GM21737 (cell line): ENCODE data around the gene CCDC93.

Experiments
- ATAC-seq: cut with Tn5 transposase; IDR thresholded peaks from one replicate; pipeline ENCODE4 v1.9.1; 2021; ENCODE audit warnings: mild to moderate bottlenecking, moderate library complexity; ENCODE audit not compliant: unreplicated experiment

The CCDC93 gene

GRCh38 chr2:117994729-117995128, 19.1 kb downstream of the CCDC93 start:
- ATAC-seq = no peak

- no peak for ATAC-seq
These were observed 23.9 kb downstream of the CCDC93 start for GRCh38 chr2:117989854-117990438.

- ATAC-seq = no peak
These were observed 26.7 kb downstream of the CCDC93 start for GRCh38 chr2:117987121-117987520.

GRCh38 chr2:117985092-117985491, 28.8 kb downstream of the CCDC93 start:
- ATAC-seq = no peak

DNA sequence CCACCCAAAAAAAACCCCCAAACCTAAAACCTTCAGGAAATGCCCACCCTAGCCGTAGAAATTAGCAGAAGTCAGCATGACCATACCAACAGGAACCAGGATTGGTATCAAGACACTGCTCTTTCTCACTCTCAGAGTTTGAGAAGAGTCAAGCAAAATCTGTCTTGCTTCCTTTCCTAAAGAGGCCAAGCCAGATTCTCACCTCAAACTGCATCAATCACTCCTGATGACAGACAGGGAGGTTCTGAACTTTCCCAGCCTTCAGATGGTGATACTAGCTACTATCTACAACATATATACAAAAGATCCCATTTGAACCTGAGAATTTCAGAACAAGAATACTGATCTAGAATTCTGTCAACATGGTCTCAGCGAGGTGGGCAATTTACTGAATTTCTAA, 29.7 kb downstream of the CCDC93 start:
- no peak for ATAC-seq

DNA sequence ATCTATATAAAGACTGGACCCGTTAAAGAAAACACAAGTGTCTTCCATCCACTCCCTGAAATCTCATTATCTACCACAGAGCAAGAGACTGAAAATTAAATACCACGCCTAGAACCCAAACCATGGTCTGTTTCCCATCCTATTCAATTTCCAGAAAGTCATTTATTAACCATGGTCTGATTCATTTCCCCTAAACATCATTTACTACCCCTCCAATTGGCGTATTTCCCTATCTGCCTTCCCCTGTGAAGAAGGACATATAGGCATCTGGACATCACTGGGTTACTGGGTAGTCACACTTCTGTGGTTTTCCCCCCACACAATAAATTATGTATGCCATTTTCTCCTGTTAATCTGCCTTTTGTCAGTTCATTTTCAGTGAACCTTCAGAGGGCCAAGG, 30.8 kb downstream of the CCDC93 start:
- no peak for ATAC-seq

DNA sequence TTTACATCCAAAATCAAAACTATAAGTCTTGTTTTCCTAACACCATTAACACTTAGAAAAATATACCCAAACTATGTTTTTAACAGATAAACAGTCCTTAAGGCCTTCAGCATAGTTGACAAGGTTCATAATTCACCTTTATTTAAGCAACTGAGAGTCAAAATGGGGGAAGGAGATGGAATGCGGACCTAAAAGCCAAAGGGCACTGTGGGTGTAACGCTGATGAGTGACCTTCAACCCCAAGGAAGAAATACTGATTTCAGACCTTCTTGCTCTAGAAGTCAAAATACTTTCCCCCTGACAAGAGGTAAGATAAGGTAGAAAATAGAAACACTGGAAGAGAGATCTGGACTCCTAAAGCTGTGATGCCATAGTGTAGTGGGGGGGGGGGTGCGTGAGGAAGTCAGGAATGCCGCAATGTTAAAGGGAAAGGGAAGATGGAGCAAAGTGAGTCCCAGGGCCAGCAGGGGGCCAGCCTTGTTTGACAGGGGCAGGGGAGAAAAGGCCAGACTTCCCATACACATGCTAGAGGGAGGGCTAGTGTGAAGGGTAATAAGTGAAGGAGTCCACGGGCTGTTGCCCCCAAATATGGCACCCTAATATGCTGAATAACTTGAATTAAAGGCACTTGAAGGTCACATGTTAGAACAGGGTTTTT, 31.4 kb downstream of the CCDC93 start:
- ATAC-seq = no peak

GRCh38 chr2:117981810-117982209, 32.1 kb downstream of the CCDC93 start:
- ATAC-seq = no peak

GRCh38 chr2:117980783-117981676, 32.8 kb downstream of the CCDC93 start:
- no peak for ATAC-seq

DNA sequence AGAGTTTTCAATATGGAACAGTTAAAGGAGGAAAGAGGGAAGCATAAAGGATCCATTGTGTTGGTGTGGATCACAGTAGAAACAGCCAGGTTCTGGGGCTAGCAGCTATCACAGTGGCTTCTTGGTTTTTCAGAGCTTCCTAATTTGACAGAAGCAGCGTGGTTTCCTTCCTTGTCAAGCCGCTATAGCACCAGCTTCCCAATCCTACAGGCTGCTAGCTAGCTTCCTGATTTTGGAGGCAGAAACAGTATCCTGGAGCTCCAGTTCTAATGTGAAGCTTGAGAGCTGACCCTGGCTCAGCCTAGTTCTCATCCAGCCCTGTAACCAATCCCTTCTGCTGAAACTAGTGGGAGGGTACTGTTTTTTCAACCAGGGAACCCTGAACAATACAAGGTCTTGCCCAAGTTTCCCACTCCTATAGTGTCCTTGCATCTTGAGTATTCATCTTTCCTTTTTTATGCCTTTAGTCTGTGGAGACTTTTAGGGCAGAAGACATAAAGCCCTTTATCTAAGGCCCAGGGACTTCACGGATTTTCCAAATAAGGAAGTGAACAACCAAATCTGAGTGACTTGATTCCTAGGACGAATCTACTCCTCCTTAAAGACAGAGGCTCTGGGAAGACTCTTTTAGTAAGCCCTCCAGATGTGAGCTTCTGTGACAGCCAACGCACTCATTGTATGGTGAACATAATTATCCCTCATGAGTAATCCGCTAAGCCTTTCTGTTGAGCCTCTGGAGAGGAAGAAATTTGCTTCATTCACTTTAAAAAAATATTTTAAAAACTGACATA, 33.8 kb downstream of the CCDC93 start:
- ATAC-seq = no peak

- no peak for ATAC-seq
These were observed 36.2 kb downstream of the CCDC93 start for GRCh38 chr2:117977696-117978095.

- no peak for ATAC-seq
These were observed 37.3 kb downstream of the CCDC93 start for GRCh38 chr2:117976581-117976980.

- ATAC-seq = no peak
These were observed 40.3 kb downstream of the CCDC93 start for GRCh38 chr2:117973498-117974082.

- no peak for ATAC-seq
These were observed 41.3 kb downstream of the CCDC93 start for GRCh38 chr2:117972476-117973123.

DNA sequence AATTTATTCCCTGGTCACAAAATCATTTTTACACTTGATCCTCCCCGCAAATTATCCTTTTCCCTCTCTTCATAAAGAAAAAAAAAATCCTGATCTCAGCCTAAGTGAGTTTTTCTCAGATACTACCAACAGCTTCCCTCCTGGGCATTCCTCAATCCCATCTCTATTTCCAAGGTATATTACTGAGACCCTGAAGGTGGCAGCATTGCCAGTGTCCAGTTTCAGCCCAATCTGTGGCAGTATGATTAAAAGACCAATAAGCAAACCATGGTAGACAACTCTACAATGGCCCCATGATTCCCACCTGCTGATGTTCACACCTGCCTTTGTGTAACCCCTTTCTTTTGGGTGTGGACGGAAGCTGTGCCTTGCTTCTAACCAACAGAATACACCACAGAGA, 45.1 kb downstream of the CCDC93 start:
- no peak for ATAC-seq

DNA sequence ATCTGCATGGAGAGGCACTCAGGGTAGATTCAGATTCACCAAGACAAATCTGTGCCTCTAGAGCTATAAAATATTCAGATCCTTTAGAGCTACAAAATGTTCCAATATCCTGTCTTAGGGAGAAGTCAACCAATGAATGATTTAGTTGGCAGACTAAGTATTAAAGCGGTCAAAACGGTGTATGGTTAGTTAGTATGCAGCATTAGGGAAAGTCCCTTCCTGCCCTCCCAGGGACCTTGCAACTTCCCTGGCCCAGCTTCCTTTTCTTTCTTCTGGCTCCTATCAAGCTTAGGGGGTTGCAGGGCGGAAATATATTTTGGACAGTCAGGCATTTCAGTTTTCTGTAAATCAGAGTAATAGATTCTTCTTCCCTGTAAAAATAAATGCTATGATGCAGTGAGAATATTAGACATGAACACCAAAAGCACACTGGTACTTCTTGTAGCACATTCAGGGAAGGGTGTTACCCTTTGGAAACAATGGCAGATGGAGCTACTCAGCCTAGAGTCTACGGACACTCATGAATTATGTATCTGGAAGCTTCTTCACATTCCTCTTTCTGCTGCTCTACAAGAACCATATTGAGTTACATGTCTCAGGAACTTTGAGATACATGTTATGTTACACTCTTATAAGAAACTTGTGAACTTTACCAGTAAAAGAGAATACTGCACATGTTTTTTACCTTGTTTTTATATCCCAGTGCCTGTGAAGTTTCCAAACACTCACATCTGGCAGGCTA, 45.7 kb downstream of the CCDC93 start:
- no peak for ATAC-seq

DNA sequence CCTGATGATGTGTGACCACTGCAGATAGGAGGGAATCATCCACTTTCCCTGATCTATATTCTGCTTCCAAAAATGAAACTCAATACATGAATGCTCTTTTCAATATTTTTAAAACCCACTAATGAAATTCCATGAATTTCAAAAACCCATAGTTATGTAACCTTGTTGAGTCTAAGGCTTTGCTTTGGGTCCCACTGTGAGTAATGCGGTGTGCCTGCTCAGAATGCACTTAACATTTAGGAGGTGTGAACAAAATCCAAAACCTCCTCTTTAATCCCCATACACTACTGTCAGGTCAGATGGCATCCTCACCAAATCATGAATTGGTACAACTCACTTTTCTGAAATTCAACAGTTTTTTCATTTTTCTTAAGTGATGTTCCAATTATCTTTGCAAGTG, 50.4 kb downstream of the CCDC93 start:
- no peak for ATAC-seq

- no peak for ATAC-seq
These were observed 52.7 kb downstream of the CCDC93 start for GRCh38 chr2:117961201-117961600.

DNA sequence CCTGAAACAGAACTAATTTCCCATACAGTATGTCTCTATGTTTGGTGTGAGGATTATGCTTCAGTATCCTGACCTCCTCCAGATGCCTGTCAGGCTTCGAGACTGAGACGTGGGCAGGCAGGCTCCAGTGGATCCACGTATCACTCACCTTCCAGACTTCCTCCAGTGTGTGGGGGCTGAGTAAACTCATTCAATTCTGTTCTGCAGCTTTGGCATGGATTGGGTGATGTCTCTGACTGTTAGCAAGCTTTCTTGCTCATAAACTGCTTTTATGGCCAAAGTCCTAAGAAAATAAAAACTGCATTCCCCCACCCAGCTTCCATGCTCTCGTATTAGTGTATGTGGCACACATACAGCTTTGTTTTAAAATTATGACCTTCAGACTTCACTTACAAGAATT, 53.6 kb downstream of the CCDC93 start:
- no peak for ATAC-seq

DNA sequence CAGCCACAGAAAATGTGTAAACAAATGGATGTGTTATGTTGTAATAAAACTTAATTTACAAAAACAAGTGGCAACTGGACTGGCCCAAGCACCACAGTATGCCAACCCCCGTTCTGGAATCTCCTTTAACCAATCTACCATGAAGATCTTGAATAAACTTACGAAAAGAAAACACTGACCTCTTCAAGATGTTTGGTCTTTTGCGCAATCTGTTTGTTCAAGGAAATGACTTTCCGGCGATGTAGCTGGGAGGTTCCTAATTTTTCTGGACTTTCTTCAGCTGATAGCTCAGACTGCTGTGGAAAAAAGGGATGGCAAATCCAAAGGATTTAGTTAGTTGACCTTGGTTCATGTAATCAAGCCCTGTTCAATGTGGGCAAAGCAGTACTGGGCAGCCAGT, 55.7 kb downstream of the CCDC93 start:
- no peak for ATAC-seq
